ENCODE results near the gene DNAAF3. TPM values are rescaled to one million over a fixed set of nuclear protein-coding genes. Genes with fewer than 3 reads are reported as not detected.

Gene DNAAF3
- total and polyA plus RNA-seq, 9 donors: 0.16 to 34.8 (median 1.0) TPM; not detected in 2

DNA sequence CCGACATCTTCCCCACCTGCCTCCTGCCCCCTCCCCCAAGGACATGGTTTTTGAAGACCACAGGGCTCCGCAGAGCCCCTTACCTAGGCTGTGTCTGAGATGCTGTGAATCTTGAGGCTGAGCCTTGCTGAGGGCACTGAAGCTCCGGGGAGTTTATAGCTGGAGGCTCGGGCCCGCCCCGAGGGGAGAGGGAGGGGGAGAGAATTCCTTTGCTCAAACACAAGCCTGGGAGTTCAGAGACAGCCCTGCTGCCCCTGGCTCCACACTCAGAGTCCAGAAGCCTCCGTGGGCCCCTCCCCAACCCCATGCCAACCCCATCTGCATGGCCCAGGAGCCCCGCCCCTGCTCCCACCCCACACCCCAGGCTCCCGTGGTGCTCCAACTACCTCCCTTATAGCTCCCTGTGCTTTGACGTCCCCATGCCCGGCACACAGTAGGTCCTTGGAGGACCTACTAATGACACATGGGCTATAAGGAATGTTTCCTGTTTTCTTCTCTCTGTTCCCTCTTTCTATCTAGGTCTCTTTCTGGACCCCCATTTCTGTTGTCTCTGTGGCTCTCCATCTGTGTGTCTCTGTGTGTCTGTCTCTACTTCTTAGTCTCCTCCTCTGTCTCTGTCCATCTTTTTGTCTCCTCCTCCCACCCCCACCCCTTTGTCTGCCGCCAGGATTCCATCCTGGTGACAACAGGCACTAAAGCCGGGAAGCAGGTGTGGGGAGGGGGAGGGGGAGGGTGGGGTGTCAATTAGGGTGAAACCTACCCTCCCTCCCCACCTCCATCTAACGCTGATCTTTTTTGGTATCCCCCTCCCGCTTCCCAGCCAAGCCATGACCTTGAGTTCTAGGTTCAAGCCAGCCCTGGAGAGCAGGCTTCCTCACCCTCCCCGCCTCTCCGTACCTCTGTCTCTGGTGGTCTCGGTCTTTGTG, 17.1 kb downstream of the DNAAF3 start, which contains the start of gene TNNT1:
TSS of gene TNNT1 (minus strand) at position 129 of the 926 bp plus-strand sequence. CDS start 2,049 bp downstream, outside the sequence.
- H3K27me3 ChIP-seq: peaks cover 3% of the 10 kb centered on the region
- DNase-seq: no peak

DNA sequence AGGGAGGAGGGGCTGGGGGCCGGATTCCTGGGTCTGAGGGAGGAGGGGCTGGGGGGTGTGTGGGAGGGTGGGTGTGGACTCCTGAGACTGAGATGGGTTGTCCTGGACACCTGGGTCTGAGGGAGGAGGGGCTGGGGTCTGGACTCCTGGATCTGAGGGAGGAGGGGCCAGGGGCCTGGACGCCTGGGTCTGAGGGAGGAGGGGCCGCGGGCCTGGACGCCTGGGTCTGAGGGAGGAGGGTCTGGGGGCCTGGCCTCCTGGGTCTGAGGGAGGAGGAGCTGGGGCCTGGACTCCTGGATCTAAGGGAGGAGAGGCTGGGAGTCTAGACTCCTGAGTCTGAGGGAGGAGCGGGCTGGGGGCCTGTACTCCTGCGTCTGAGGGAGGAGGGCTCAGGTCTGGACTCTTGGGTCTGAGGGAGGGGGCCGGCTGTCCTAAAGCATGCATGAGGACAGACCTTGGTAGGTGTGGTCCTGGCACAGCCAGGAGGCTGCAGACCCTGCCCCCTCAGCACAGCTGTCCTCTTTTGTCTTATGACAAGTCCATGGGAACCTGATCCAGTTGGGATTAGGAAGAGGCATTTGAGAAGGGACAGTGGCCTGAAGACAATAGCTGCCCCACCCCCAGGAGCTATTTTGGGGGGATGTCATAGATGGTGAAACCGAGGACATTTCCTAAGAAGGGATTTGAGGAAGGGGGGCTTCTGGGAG, 18.7 kb downstream of the DNAAF3 start:
- DNase-seq: no peak
- Histone ChIP-seq H3K4me1 (ENCODE audit: insufficient read depth) (no peaks in the 10 kb centered on the region), H3K4me3 (no peak overlapping the region), H3K36me3 (no peaks in the 10 kb centered on the region), H3K27ac (no peak overlapping the region), H3K9me3 (no peaks in the 10 kb centered on the region), H3K27me3 (peaks cover 3% of the 10 kb centered on the region)
- TF ChIP-seq EP300 (IDR thresholded peaks at IDR 0.05): no peak
- 10 to 18% (median 12%) methylated on average over 7 to 9 of the region's 9 CpGs for WGBS, 3 donors
- intact Hi-C loops (cut with DNase I): loop anchor here in 3 of 4 donors (10.0 kb wide), 2 partner anchors 227 to 357 kb away; partner anchors contain the start of genes IL11 (in 1 of the 3) and TMEM190 (in 1 of the 3)

More for the DNA sequence above, 17.1 kb downstream of the DNAAF3 start, which contains the start of gene TNNT1:
- H3K9me3 ChIP-seq: no peaks in the 10 kb centered on the region
- H3K27ac ChIP-seq: no peak within 1 kb of the TSS
- intact Hi-C loops (cut with DNase I): loop anchor here in 3 of 4 donors (10.0 kb wide), 2 partner anchors 225 to 355 kb away; partner anchors contain the start of genes IL11 (in 1 of the 3) and TMEM190 (in 1 of the 3)
- no peaks in the 10 kb centered on the region for H3K4me1 ChIP-seq (ENCODE audit: insufficient read depth)
- WGBS, 3 donors: 4 to 8% (median 6%) methylated on average over 17 to 18 of the region's 18 CpGs
- H3K36me3 ChIP-seq: no peaks in the 10 kb centered on the region
- TF ChIP-seq, protein P1, sequence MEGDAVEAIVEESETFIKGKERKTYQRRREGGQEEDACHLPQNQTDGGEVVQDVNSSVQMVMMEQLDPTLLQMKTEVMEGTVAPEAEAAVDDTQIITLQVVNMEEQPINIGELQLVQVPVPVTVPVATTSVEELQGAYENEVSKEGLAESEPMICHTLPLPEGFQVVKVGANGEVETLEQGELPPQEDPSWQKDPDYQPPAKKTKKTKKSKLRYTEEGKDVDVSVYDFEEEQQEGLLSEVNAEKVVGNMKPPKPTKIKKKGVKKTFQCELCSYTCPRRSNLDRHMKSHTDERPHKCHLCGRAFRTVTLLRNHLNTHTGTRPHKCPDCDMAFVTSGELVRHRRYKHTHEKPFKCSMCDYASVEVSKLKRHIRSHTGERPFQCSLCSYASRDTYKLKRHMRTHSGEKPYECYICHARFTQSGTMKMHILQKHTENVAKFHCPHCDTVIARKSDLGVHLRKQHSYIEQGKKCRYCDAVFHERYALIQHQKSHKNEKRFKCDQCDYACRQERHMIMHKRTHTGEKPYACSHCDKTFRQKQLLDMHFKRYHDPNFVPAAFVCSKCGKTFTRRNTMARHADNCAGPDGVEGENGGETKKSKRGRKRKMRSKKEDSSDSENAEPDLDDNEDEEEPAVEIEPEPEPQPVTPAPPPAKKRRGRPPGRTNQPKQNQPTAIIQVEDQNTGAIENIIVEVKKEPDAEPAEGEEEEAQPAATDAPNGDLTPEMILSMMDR (IDR thresholded peaks at IDR 0.05): no peak
- TF ChIP-seq EP300 (IDR thresholded peaks at IDR 0.05): no peak
- no peak for TF ChIP-seq POLR2A (IDR thresholded peaks at IDR 0.05)
- H3K4me3 ChIP-seq: no peak within 1 kb of the TSS

DNA sequence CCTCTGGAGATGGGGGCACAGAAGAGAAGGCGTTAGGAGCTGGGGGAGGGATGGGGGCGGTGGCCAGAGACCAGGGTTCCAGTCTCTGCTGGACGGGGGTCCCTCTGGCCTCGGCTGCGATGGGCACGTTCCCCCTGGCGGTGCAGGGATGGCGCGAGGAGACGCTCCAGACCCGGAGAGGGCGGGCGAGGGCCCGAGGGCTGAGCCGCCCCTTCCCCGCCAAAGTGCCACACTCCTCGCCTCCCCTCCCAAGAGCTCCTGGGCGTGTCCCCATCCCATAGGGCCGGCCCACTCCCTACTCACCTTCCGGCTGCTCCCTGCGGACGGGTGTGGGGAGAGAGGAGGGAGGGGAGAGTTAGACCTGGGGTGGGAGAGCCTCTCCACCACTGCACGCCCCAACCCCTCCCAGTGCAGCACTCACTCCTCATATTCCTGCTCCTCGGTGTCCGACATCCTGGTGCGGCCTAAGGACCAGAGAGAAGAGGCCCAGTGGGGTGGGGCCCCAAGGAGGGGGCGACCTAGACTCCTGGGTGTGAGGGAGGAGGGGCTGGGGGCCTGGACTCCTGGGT, 19.6 kb downstream of the DNAAF3 start:
- Histone ChIP-seq H3K27me3 (peaks cover 5% of the 10 kb centered on the region), H3K4me3 (no peak overlapping the region), H3K27ac (no peak overlapping the region), H3K9me3 (no peaks in the 10 kb centered on the region), H3K4me1 (ENCODE audit: insufficient read depth) (no peaks in the 10 kb centered on the region), H3K36me3 (no peaks in the 10 kb centered on the region)
- intact Hi-C loops (cut with DNase I): loop anchor here in 3 of 4 donors (10.0 kb wide), 2 partner anchors 228 to 358 kb away; partner anchors contain the start of genes IL11 (in 1 of the 3) and TMEM190 (in 1 of the 3)
- 0 to 2% (median 0%) methylated on average over 22 to 27 of the region's 27 CpGs for WGBS, 3 donors
- no peak for DNase-seq
- TF ChIP-seq, protein P1 (IDR thresholded peaks at IDR 0.05): no peak
- no peak for TF ChIP-seq EP300 (IDR thresholded peaks at IDR 0.05)
- no peak for TF ChIP-seq POLR2A (IDR thresholded peaks at IDR 0.05)

DNA sequence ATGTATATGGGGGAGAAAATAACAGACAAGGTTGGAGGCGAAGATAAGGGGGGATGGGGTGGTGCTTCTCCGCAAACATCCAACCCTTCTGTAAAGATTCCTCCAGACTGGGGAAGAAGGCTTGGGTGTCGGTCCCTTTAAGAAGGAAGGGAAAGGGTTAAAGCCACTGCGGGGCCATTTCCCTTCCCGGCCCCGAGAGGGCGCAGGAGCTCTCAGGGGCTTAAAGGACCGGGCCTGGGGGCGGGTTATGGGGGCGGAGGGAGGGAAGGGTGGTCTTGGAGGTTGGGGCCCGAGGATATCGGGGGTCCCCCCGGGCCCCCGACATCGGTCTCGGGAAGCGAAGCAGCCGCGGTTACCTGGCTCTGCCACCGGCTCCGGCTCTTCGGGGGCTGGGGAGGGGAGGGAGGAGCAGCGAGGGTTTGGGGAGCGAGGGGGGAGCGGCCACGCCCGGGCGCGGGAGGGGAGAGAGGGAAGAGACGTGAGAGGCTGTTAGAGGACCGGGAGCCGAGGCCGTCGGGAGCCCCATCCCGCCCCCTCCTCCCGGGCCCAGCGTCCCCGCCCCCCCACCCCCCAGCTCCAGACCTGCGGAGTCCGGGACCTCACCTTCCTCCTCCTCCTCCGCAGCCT, 20.2 kb downstream of the DNAAF3 start:
- Histone ChIP-seq H3K36me3 (no peaks in the 10 kb centered on the region), H3K9me3 (no peaks in the 10 kb centered on the region), H3K27ac (no peak overlapping the region), H3K27me3 (peaks cover 5% of the 10 kb centered on the region), H3K4me3 (no peak overlapping the region), H3K4me1 (ENCODE audit: insufficient read depth) (no peaks in the 10 kb centered on the region)
- TF ChIP-seq EP300 (IDR thresholded peaks at IDR 0.05) (no peak), POLR2A (IDR thresholded peaks at IDR 0.05) (no peak)
- TF ChIP-seq, protein P1 (IDR thresholded peaks at IDR 0.05): no peak
- intact Hi-C loops (cut with DNase I): loop anchor here in 3 of 4 donors (10.0 kb wide), 2 partner anchors 229 to 359 kb away; partner anchors contain the start of genes IL11 (in 1 of the 3) and TMEM190 (in 1 of the 3)
- DNase-seq: no peak
- 1% methylated on average over 38 to 41 of the region's 41 CpGs for WGBS, 3 donors
